ENCODE results near the gene KRT25. TPM values are rescaled to one million over a fixed set of nuclear protein-coding genes. Genes with fewer than 3 reads are reported as not detected.

The KRT25 gene
- total and polyA plus RNA-seq, 2 of the 8 experiments (the other 6 are each of a cell fraction or from before 2014, with no cell fraction given): not detected

GRCh38 chr17:40800381-40800780 is 45.2 kb upstream of the KRT25 start (continued):
- no peak for TF ChIP-seq CHD7 (IDR thresholded peaks at IDR 0.05; ENCODE audit: insufficient replicate concordance, low read length)
- TF ChIP-seq EP300 (IDR thresholded peaks at IDR 0.05; ENCODE audit: borderline replicate concordance in 1 of 2, low read depth in 2 of 2, low read length in 2 of 2): no peak
